OCI-M1 (cell line): ENCODE results near the gene ARMC9.
A peak's percentile ranks its signal among the peaks of the same experiment; 100 is the strongest.

Experiments
- DNase-seq: peaks from one replicate; lab custom pipeline; 2025; lab: John Stamatoyannopoulos, UW

ARMC9 gene

DNA sequence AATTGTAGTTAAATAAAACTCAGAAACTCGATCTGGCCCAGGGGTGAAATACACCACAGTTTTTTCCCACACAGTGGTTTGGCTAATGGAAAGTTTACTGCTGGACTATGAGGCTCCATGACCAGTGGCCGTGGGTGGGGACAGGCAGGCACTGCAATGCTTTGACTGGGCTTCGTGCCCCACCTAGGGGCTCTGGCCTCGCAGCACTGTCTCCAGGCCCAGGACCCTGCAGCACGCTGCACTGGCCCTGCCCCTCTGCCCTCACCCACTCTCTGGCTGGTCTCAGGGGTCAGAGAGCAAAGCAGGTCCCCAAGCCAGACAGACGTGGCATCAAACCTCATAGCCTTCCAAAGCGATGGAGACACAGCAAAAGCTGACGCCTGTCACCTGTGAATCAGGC, 183.7 kb downstream of the ARMC9 start:
- peak; percentile 4 for DNase-seq

DNA sequence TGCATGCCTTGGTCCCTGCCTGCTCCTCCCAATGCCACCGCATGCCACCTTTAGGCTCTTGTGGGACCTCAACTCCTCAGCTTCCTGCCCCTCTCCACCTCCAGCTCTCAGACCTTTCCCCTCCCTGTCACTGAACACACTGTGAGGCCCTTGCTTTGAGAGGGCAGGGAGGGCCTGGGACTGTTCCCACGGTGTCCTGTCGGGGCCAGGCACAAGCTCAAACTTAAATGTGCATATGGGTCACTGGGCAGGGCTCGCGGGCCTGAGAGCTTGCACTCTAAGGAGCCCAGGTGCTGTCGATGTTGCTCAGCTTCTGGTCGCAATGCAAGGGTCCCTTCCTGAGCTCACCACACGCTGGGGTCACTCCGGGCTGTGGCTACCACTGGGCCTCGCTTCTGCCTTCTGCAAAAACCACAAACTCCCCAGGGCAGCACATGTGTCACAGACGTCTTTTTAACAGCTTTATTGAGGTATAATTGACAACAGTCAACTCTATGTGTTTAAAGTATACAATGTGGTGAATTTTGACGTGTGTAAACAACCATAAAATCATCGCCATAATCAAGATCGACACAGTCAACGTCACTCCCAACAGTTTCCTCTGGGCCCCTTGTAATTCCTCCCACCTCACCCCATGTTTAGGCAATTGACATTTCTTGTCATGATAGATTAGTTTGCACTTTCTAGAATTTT, 185.1 kb downstream of the ARMC9 start:
- DNase-seq: no peak

DNA sequence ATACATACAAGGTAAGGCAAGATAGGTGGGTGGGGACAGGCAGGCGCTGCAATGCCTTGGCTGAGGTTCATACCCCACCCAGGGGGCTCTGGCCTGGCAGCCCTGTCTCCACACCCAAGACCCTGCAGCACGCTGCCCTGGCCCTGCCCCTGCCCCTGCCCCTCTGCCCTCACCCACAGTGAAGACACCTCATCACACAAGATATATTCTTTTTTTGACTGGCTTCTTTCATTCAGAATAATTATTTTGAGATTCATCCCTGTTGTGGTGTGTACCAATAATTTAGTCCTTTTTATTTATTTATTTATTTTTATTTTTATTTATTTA, 185.6 kb downstream of the ARMC9 start:
- DNase-seq: no peak

DNA sequence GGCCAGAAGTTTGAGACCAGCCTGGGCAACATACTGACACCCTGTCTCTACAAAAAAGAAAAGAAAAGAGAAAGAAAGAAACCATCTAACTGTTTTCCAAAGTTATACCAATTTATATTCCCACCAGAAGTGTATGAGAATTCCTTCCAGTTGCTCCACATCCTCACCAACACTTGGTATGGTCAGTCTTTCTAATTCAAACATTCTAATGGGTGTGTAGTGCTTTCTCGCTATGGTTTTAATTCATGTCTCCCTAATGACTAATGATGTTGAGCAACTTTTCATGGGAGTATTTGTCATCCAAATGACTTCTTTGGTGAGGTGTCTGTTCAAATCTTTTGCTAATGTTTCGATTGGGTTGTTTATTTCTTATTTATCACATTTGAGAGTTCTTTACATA, 186.5 kb downstream of the ARMC9 start:
- no peak for DNase-seq

DNA sequence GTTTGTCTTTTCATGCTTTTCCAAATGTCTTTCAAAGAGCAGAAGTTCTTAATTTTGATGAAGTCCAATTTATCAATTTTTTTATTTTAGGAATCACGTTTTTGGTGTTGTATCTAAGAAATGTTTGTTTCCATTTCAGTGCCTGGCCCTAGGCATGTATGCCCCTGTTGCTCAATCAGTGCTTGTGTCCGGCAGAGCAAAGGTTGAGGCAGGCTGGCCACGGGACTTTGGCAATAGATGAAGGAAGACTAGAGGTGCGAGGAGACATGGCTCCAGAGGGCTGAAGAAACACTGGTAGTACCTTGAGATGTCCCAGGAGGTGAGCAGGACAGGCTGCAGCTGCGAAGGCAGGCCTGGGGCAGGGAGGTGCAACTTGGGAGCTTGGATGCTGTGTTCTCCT, 187.0 kb downstream of the ARMC9 start:
- no peak for DNase-seq

DNA sequence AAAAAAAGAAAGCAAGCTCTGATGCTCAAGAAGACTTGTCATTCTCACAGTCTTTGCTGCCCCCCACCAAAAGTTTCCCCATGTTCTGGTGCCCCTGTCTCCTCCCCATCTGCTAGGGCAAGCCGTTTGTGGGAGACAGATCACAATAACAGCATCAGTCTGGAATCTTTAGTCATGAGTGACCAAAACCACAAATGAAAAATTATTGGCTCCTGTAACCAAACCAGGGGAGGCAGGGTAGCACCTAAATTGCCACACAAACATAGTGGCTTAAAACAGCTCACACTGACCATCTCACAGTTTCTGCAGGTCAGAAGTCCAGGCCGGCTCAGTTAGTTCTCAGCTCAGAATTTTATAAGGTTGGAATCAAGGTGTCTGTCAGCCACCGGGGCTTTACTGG, 188.0 kb downstream of the ARMC9 start:
- no peak for DNase-seq

DNA sequence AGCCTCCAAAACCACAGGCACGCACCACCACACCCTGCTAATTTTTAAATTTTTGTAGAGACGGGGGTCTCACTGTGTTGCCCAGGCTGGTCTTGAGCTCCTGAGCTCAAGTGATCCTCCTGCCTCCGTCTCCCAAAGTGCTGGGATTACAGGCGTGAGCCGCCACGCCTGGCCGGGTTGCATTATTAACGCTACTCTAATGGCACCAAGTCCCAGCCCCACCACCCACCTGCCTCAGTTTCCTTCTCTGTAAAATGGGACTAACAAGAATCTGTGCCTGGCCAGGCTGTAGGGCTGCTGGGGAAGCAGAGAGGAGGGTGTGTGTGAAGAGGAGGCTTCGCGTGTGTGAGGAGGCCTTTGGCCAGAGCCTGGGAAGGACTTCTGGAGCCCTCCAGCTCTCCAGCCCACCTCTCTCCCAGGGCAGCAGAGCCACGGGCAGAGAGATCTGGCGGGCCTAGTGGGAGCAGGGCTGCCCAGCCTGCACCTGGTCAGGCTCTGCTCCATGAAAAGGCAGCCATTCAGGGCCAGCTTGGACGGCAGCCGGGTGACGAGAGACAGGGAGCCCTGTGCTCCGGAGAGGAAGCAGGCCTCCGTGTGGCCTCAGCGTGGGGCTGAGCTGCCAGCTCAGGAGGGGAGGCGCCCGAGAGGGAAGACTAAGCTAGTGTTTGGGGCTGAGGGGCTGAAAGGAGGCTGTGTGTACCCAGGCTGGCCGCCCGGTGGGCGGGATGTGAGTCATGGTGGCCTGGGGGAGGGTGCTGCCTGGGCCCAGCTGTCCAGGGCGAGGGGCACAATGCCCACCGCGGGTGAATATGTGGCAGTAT, 189.7 kb downstream of the ARMC9 start:
- DNase-seq: no peak

- DNase-seq: no peak
Observed at GRCh38 chr2:231388725-231389346, 190.4 kb downstream of the ARMC9 start.

DNA sequence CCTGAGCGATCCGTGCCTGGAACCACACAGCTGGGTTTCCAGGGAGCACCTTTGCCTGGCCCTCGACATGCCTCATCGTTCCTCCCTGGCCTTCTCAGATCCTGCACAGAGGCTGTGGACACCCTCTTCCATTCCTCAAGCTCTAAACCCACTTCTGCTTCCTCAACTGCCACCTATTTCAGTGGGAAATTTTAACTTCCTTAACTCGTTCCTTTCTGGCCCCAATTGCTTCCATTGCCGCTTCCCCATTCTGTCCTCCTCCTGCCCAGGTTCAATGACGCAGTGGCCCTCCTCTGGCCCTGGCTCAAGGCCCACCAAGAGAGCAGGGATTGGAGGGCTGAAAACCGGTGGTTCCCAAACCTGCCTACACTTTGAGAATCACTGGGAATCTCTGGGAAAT, 192.2 kb downstream of the ARMC9 start:
- no peak for DNase-seq

DNA sequence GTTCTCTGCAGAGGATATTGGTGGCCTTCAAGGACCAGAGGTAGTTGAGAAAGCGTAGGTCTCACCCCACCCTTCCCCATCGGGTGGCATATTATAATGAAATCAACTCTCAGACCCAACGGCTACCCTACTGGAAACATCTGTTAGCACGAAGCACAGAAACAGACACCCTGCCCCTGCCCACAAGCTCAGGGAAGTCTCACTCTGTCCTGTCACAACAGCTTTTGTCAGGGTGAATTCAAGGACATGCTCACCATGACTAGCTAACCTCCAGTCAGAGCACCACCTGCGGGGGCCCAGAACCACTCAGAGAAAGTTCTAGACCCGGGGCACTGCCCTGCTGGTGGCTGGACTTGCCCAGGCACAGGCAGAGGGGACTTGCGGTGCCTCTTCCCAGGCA, 193.6 kb downstream of the ARMC9 start:
- DNase-seq: no peak

DNA sequence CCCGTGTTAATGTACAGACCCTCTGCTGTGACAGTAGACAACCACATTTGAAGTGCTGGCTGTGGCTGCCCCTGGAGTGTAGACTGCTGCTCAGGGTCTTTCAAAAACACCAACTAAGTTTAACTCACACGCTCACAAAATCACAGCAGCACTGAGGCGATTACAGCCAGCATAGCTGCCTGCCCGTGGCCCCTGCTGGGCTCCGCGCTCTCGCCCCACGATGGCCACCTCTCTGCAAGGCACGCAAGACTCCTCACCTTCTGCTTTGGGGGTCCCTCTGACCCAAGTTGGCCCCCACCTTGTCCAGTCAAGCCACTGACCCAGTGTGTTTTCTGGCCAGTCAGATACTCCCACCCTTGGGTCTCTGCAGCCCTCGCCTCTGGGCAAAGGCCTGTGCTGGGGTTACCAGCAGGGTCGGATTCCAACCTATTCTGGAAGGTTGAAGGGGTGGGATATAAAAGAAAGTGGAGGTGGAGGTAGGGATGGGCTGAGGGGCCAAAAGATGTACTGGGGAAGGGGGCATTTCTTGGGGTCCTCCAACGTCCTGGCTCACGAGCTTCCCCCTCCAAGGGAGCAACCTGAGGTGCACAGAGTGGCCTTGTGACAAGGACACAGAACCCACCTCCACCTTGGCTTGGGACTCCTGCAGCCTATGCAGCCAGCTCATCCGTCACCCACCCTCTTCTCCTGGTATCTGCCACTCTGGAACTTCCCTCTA, 194.2 kb downstream of the ARMC9 start:
- no peak for DNase-seq

GRCh38 chr2:231393149-231394131, 195.0 kb downstream of the ARMC9 start:
- DNase-seq: no peak

- no peak for DNase-seq
Observed at GRCh38 chr2:231394211-231395141, 196.0 kb downstream of the ARMC9 start.

GRCh38 chr2:231395188-231396057, 197.0 kb downstream of the ARMC9 start, which contains the start of gene B3GNT7:
Gene B3GNT7, plus strand, starts transcription at chr2:231395710. Its CDS starts 94 bp downstream, at chr2:231395804.
- no peak for DNase-seq

GRCh38 chr2:231396058-231396821, 197.8 kb downstream of the ARMC9 start:
- DNase-seq: no peak

GRCh38 chr2:231397011-231397927, 198.8 kb downstream of the ARMC9 start:
- DNase-seq: no peak

DNA sequence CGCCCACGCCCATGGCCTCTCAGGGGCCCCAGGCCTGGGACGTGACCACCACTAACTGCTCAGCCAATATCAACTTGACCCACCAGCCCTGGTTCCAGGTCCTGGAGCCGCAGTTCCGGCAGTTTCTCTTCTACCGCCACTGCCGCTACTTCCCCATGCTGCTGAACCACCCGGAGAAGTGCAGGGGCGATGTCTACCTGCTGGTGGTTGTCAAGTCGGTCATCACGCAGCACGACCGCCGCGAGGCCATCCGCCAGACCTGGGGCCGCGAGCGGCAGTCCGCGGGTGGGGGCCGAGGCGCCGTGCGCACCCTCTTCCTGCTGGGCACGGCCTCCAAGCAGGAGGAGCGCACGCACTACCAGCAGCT, 199.5 kb downstream of the ARMC9 start:
- DNase-seq: no peak
